Trophoblast cell (in vitro differentiated cells and primary cell): Measurements from ENCODE around the gene CRYL1.

Source experiments
- DNase-seq, 2 donors: peaks; one replicate each; pipeline ENCODE4 v3.0.0-alpha.2; 2016
- H2AFZ ChIP-seq: 2 replicates; pipeline ENCODE4 v1.6.1; 2013; ENCODE audit warnings: low read length, moderate library complexity, mild to moderate bottlenecking; ENCODE audit not compliant: insufficient read depth, poor library complexity
- H2AK5ac ChIP-seq: 2 replicates; pipeline ENCODE4 v1.6.1; 2013; ENCODE audit warnings: mild to moderate bottlenecking, low read length
- H2BK120ac ChIP-seq: 2 replicates; pipeline ENCODE4 v1.6.1; 2013; ENCODE audit warnings: low read length, mild to moderate bottlenecking, moderate library complexity; ENCODE audit not compliant: insufficient read depth, poor library complexity
- H2BK12ac ChIP-seq: 2 replicates; pipeline ENCODE4 v1.6.1; 2013; ENCODE audit warnings: mild to moderate bottlenecking, low read length, moderate library complexity
- H2BK5ac ChIP-seq: 2 replicates; pipeline ENCODE4 v1.6.1; 2013; ENCODE audit warnings: low read length, low read depth, moderate library complexity, mild to moderate bottlenecking; ENCODE audit not compliant: poor library complexity
- H3K14ac ChIP-seq: 2 replicates; pipeline ENCODE4 v1.6.1; 2013; ENCODE audit warnings: mild to moderate bottlenecking, low read length
- H3K18ac ChIP-seq: 2 replicates; pipeline ENCODE4 v1.6.1; 2013; ENCODE audit warnings: mild to moderate bottlenecking, low read length
- H3K23ac ChIP-seq: 2 replicates; pipeline ENCODE4 v1.6.1; 2013; ENCODE audit warnings: low read length
- H3K27ac ChIP-seq: 2 replicates; pipeline ENCODE4 v1.5.1; 2013; ENCODE audit warnings: low read depth, mild to moderate bottlenecking, inconsistent platforms, low read length, moderate library complexity
- H3K27me3 ChIP-seq: 2 replicates; pipeline ENCODE4 v1.6.1; 2013; ENCODE audit warnings: inconsistent platforms, mild to moderate bottlenecking, low read length, moderate library complexity; ENCODE audit not compliant: insufficient read depth
- H3K36me3 ChIP-seq, 2 experiments: 1 replicate in 1 of 2; 2 replicates in 1 of 2; pipeline ENCODE4 v1.6.1; 2013; ENCODE audit warnings: low read length in 2 of 2, mild to moderate bottlenecking in 2 of 2, moderate library complexity in 1 of 2; ENCODE audit not compliant: insufficient read depth in 2 of 2, control insufficient read depth in 1 of 2
- H3K4ac ChIP-seq: 2 replicates; pipeline ENCODE4 v1.6.1; 2013; ENCODE audit warnings: low read depth, mild to moderate bottlenecking, low read length, moderate library complexity
- H3K4me1 ChIP-seq, 2 experiments: 1 replicate in 1 of 2; 2 replicates in 1 of 2; pipeline ENCODE4 v1.6.1; 2013; ENCODE audit warnings: low read length in 2 of 2, mild to moderate bottlenecking in 2 of 2, moderate library complexity in 1 of 2; ENCODE audit not compliant: insufficient read depth in 2 of 2, control insufficient read depth in 1 of 2
- H3K4me2 ChIP-seq: 2 replicates; pipeline ENCODE4 v1.6.1; 2013; ENCODE audit warnings: inconsistent platforms, mild to moderate bottlenecking, low read length, moderate library complexity
- H3K4me3 ChIP-seq: 2 replicates; pipeline ENCODE4 v1.5.1; 2013; ENCODE audit warnings: mild to moderate bottlenecking, low read depth, low read length, inconsistent platforms
- H3K79me1 ChIP-seq: one replicate; pipeline ENCODE4 v1.6.1; 2013; ENCODE audit warnings: low read length
- H3K79me2 ChIP-seq: 2 replicates; pipeline ENCODE4 v1.6.1; 2013; ENCODE audit warnings: low read length, mild to moderate bottlenecking; ENCODE audit not compliant: control insufficient read depth, insufficient read depth, poor library complexity
- H3K9ac ChIP-seq: 2 replicates; pipeline ENCODE4 v1.6.1; 2013; ENCODE audit warnings: mild to moderate bottlenecking, low read length
- H3K9me3 ChIP-seq: 2 replicates; pipeline ENCODE4 v1.6.1; 2013; ENCODE audit warnings: low read depth, mild to moderate bottlenecking, control low read depth, inconsistent platforms, low read length; ENCODE audit not compliant: insufficient read depth
- H4K12ac ChIP-seq: 2 replicates; pipeline ENCODE4 v1.6.1; 2013; ENCODE audit warnings: low read depth, mild to moderate bottlenecking, low read length, moderate library complexity
- H4K8ac ChIP-seq: 2 replicates; pipeline ENCODE4 v1.6.1; 2013; ENCODE audit warnings: low read depth, mild to moderate bottlenecking, low read length, moderate library complexity
- H4K91ac ChIP-seq: one replicate; pipeline ENCODE4 v1.6.1; 2013; ENCODE audit warnings: low read depth, mild to moderate bottlenecking, low read length, moderate library complexity
- WGBS: extraction: QIAGEN DNeasy Blood & Tissue Kit; methylation state at CpG from one replicate; pipeline ENCODE4 v1.1.7; 2013; ENCODE audit warnings: missing lambda C conversion rate; ENCODE audit not compliant: insufficient read length, insufficient coverage; ENCODE audit errors: extremely low coverage; 5-methylcytosine and 5-hydroxymethylcytosine counted together

The CRYL1 gene

GRCh38 chr13:20473888-20474287, 51.8 kb downstream of the CRYL1 start:
- no peak overlapping the region for H4K91ac ChIP-seq
- H2BK12ac ChIP-seq: no peak overlapping the region
- no peak overlapping the region for H4K12ac ChIP-seq
- peaks cover 4% of the 10 kb centered on the region for H3K9me3 ChIP-seq
- H3K4me3 ChIP-seq: no peak overlapping the region
- WGBS: no CpG with 5 or more reads among the region's 6 CpGs
- DNase-seq: no peak
- no peak overlapping the region for H3K4ac ChIP-seq
- H3K4me1 ChIP-seq: peaks cover 2 to 3% of the 10 kb centered on the region in 2 experiments
- H3K36me3 ChIP-seq: peaks cover 0 to 2% of the 10 kb centered on the region in 2 experiments
- H2AK5ac ChIP-seq: no peak overlapping the region
- H2BK5ac ChIP-seq: no peak overlapping the region
- no peak overlapping the region for H2BK120ac ChIP-seq
- no peak overlapping the region for H3K4me2 ChIP-seq
- H3K14ac ChIP-seq: no peak overlapping the region
- H3K18ac ChIP-seq: no peak overlapping the region
- no peak overlapping the region for H3K9ac ChIP-seq
- H3K79me2 ChIP-seq: no peaks in the 10 kb centered on the region
- H3K79me1 ChIP-seq: peaks cover 10% of the 10 kb centered on the region
- H3K23ac ChIP-seq: no peak overlapping the region
- no peak overlapping the region for H3K27ac ChIP-seq
- H3K27me3 ChIP-seq: no peaks in the 10 kb centered on the region
- no peak overlapping the region for H4K8ac ChIP-seq
- no peak overlapping the region for H2AFZ ChIP-seq

GRCh38 chr13:20473139-20473538, 52.5 kb downstream of the CRYL1 start:
- H2AFZ ChIP-seq: no peak overlapping the region
- H3K9me3 ChIP-seq: peaks cover 4% of the 10 kb centered on the region
- no peak overlapping the region for H3K9ac ChIP-seq
- H3K27ac ChIP-seq: no peak overlapping the region
- H3K4me1 ChIP-seq: peaks cover 2 to 5% of the 10 kb centered on the region in 2 experiments
- no peak overlapping the region for H4K12ac ChIP-seq
- WGBS: no CpG with 5 or more reads among the region's 14 CpGs
- no peaks in the 10 kb centered on the region for H3K79me2 ChIP-seq
- H3K18ac ChIP-seq: no peak overlapping the region
- no peak overlapping the region for H2BK120ac ChIP-seq
- no peak overlapping the region for H3K23ac ChIP-seq
- H3K36me3 ChIP-seq: peaks cover 0 to 2% of the 10 kb centered on the region in 2 experiments
- H3K4me2 ChIP-seq: no peak overlapping the region
- no peak overlapping the region for H2BK5ac ChIP-seq
- no peak for DNase-seq
- H3K27me3 ChIP-seq: no peaks in the 10 kb centered on the region
- no peak overlapping the region for H4K91ac ChIP-seq
- no peak overlapping the region for H4K8ac ChIP-seq
- H2AK5ac ChIP-seq: peak overlapping the region; percentile 82
- no peak overlapping the region for H3K14ac ChIP-seq
- H3K4me3 ChIP-seq: no peak overlapping the region
- no peak overlapping the region for H3K4ac ChIP-seq
- H3K79me1 ChIP-seq: peaks cover 10% of the 10 kb centered on the region
- peak overlapping the region; percentile 65 for H2BK12ac ChIP-seq

- H4K8ac ChIP-seq: no peak overlapping the region
- peaks cover 0 to 2% of the 10 kb centered on the region in 2 experiments for H3K36me3 ChIP-seq
- H2BK120ac ChIP-seq: peak overlapping the region; percentile 10
- no peak overlapping the region for H3K23ac ChIP-seq
- no peak for DNase-seq
- peak overlapping the region; percentile 92 for H2AK5ac ChIP-seq
- no peak overlapping the region for H3K9ac ChIP-seq
- H3K27ac ChIP-seq: no peak overlapping the region
- H3K27me3 ChIP-seq: no peaks in the 10 kb centered on the region
- H3K4me3 ChIP-seq: no peak overlapping the region
- H3K4me2 ChIP-seq: no peak overlapping the region
- no peak overlapping the region for H4K12ac ChIP-seq
- H3K9me3 ChIP-seq: peaks cover 4% of the 10 kb centered on the region
- no peak overlapping the region for H2BK5ac ChIP-seq
- H3K14ac ChIP-seq: peak overlapping the region; percentile 14
- H3K79me1 ChIP-seq: peaks cover 13% of the 10 kb centered on the region
- peak overlapping the region; percentile 40 for H4K91ac ChIP-seq
- H2BK12ac ChIP-seq: peak overlapping the region; percentile 67
- peaks cover 2 to 5% of the 10 kb centered on the region in 2 experiments for H3K4me1 ChIP-seq
- no CpG with 5 or more reads among the region's 8 CpGs for WGBS
- H2AFZ ChIP-seq: no peak overlapping the region
- H3K79me2 ChIP-seq: no peaks in the 10 kb centered on the region
- no peak overlapping the region for H3K4ac ChIP-seq
- H3K18ac ChIP-seq: no peak overlapping the region
These were observed 53.1 kb downstream of the CRYL1 start for GRCh38 chr13:20472531-20472930.

- H3K9ac ChIP-seq: no peak overlapping the region
- H3K27me3 ChIP-seq: no peaks in the 10 kb centered on the region
- no peak overlapping the region for H4K8ac ChIP-seq
- H3K36me3 ChIP-seq: peaks cover 0 to 2% of the 10 kb centered on the region in 2 experiments
- H2AFZ ChIP-seq: no peak overlapping the region
- no peak overlapping the region for H2BK5ac ChIP-seq
- H3K27ac ChIP-seq: peak overlapping the region; percentile 26
- no CpG with 5 or more reads among the region's 8 CpGs for WGBS
- H4K12ac ChIP-seq: no peak overlapping the region
- no peak overlapping the region for H3K4ac ChIP-seq
- H3K79me2 ChIP-seq: peaks cover 2% of the 10 kb centered on the region
- H3K4me2 ChIP-seq: no peak overlapping the region
- H4K91ac ChIP-seq: peak overlapping the region; percentile 8
- no peak overlapping the region for H3K4me3 ChIP-seq
- DNase-seq: no peak
- peaks cover 13% of the 10 kb centered on the region for H3K79me1 ChIP-seq
- no peak overlapping the region for H3K23ac ChIP-seq
- H2BK120ac ChIP-seq: peak overlapping the region; percentile 8
- H3K18ac ChIP-seq: peak overlapping the region; percentile 8
- H3K4me1 ChIP-seq: peaks cover 2 to 3% of the 10 kb centered on the region in 2 experiments
- H3K14ac ChIP-seq: peak overlapping the region; percentile 29
- H2BK12ac ChIP-seq: peak overlapping the region; percentile 6
- no peak overlapping the region for H2AK5ac ChIP-seq
- H3K9me3 ChIP-seq: peaks cover 4% of the 10 kb centered on the region
These were observed 55.5 kb downstream of the CRYL1 start for GRCh38 chr13:20470136-20470535.
